HepG2 (cell line): ENCODE results near the gene ARPC1B. TPM values are rescaled to one million over a fixed set of nuclear protein-coding genes. Genes with fewer than 3 reads are reported as not detected.
A peak's percentile ranks its signal among the peaks of the same experiment; 100 is the strongest.

Source experiments
- BCL6 ChIP-seq: IDR thresholded peaks from 2 replicates; pipeline ENCODE4 v1.6.1; 2016; ENCODE audit warnings: missing genetic modification reagents, missing compliant biosample characterization
- FOXP1 ChIP-seq, 2 experiments: fragments of 450-650 bp in 1 of 2; IDR thresholded peaks; 2 replicates each; pipeline ENCODE4 v1.6.1; 2017 to 2018; ENCODE audit warnings: antibody characterized with exemption in 1 of 2
- HMGXB4 ChIP-seq, 2 experiments: sonication (generic) in 1 of 2; formaldehyde crosslinking in 1 of 2; IDR thresholded peaks; 2 replicates each; pipeline versions ENCODE4 v1.4.0 to v1.6.1; 2018 to 2020; ENCODE audit warnings: missing genetic modification reagents in 2 of 2, borderline replicate concordance in 1 of 2, low read depth in 1 of 2, mild to moderate bottlenecking in 1 of 2, missing biosample characterization in 1 of 2
- HNF4G ChIP-seq, 2 experiments: sonication (generic) in 1 of 2; formaldehyde crosslinking in 1 of 2; IDR thresholded peaks; 2 replicates each; pipeline versions ENCODE4 v1.4.0 to v1.6.1; 2011 to 2020; ENCODE audit warnings: borderline replicate concordance in 2 of 2, low read depth in 2 of 2, mild to moderate bottlenecking in 2 of 2, low read length in 1 of 2, missing genetic modification reagents in 1 of 2, moderate library complexity in 1 of 2
- KDM5B ChIP-seq: sonication (generic); formaldehyde crosslinking; IDR thresholded peaks from 2 replicates; pipeline ENCODE4 v1.4.0; 2020; ENCODE audit warnings: missing genetic modification reagents, mild to moderate bottlenecking, borderline replicate concordance
- RAD51 ChIP-seq: fragments of 450-650 bp; IDR thresholded peaks from 2 replicates; pipeline ENCODE4 v1.6.1; 2016; ENCODE audit warnings: borderline replicate concordance
- RELA ChIP-seq: sonication (generic); formaldehyde crosslinking; IDR thresholded peaks from 2 replicates; pipeline ENCODE4 v1.4.0; 2020; ENCODE audit warnings: missing genetic modification reagents
- THAP9 ChIP-seq: sonication (generic); formaldehyde crosslinking; IDR thresholded peaks from 2 replicates; pipeline ENCODE4; 2020; ENCODE audit warnings: missing genetic modification reagents, mild to moderate bottlenecking, borderline replicate concordance
- ZBTB40 ChIP-seq, 2 experiments: fragments of 450-650 bp in 1 of 2; sonication (generic) in 1 of 2; formaldehyde crosslinking in 1 of 2; IDR thresholded peaks; 2 replicates each; pipeline versions ENCODE4 v1.6.1 to v1.8.0; 2016 to 2022; ENCODE audit warnings: antibody characterized with exemption in 1 of 2, mild to moderate bottlenecking in 1 of 2, missing genetic modification reagents in 1 of 2
- ZNF143 ChIP-seq: sonication (generic); formaldehyde crosslinking; IDR thresholded peaks from 2 replicates; pipeline ENCODE4 v1.4.0; 2020; ENCODE audit warnings: missing genetic modification reagents
- ZNF737 ChIP-seq: sonication (generic); formaldehyde crosslinking; IDR thresholded peaks from 2 replicates; pipeline ENCODE4 v1.5.0; 2020; ENCODE audit warnings: missing genetic modification reagents, mild to moderate bottlenecking, borderline replicate concordance
- ZNF790 ChIP-seq: sonication (generic); formaldehyde crosslinking; IDR thresholded peaks from 2 replicates; pipeline ENCODE4 v1.8.0; 2022; ENCODE audit warnings: missing genetic modification reagents, mild to moderate bottlenecking, borderline replicate concordance
- ZNF879 ChIP-seq: sonication (generic); formaldehyde crosslinking; IDR thresholded peaks from 2 replicates; pipeline ENCODE4 v1.8.1; 2023; ENCODE audit warnings: missing genetic modification reagents
- polyA plus RNA-seq, 8 experiments: library from polyadenylated mRNA; depleted of rRNA in 3 of 8; stranded (reverse) in 7 of 8; unstranded in 1 of 8; fragments of >200 nt; fragmentation: Illumina TruSeq in 4 of 8; extraction: Trizol in 4 of 8; gene quantifications; 2 replicates each; pipeline versions ENCODE4 v1.2.1 to v1.2.3, GENCODE V29; 2011 to 2016; ENCODE audit warnings: low read depth in 4 of 8, missing spikeins in 1 of 8, mixed read lengths in 1 of 8; ENCODE audit not compliant: insufficient read depth in 1 of 8
- total RNA-seq, 5 experiments: library from RNA; depleted of rRNA; stranded (reverse); fragments of >200 nt; fragmentation: Illumina TruSeq; extraction: Trizol; gene quantifications; 2 replicates each; pipeline ENCODE4 v1.2.3, GENCODE V29; 2016; ENCODE audit warnings: low read depth in 1 of 5

ARPC1B gene
- total and polyA plus RNA-seq, 2 of the 13 experiments (the other 11 are each of a cell fraction or from before 2014, with no cell fraction given) = 72.9 to 89.1 TPM

GRCh38 chr7:99375070-99375807 is 709 bp downstream of the ARPC1B start (continued):
- TF ChIP-seq RELA (no peak), KDM5B (CRISPR knock-in tag) (0 out of 2 replicates have a peak, but pooled peaks have one; percentile 33), ZNF737 (no peak), BCL6 (CRISPR knock-in tag) (no peak), RAD51 (no peak), THAP9 (no peak), FOXP1 (IDR thresholded peaks at IDR 0.05) (no peak), FOXP1 (CRISPR knock-in tag; IDR thresholded peaks at IDR 0.05) (no peak), ZNF879 (no peak), HMGXB4 (CRISPR knock-in tag; IDR thresholded peaks at IDR 0.05; ENCODE audit: borderline replicate concordance in 1 of 2, low read depth in 1 of 2) (peak in 1 of 2 experiments; percentile 34; a peak in 1 of 4 replicates), ZBTB40 (IDR thresholded peaks at IDR 0.05) (no peak), ZBTB40 (CRISPR knock-in tag; IDR thresholded peaks at IDR 0.05) (no peak), HNF4G (IDR thresholded peaks at IDR 0.05; ENCODE audit: borderline replicate concordance, low read depth, low read length) (no peak), HNF4G (CRISPR knock-in tag; IDR thresholded peaks at IDR 0.05; ENCODE audit: borderline replicate concordance, low read depth) (no peak), ZNF143 (CRISPR knock-in tag) (no peak), ZNF790 (no peak)
